Measurements from ENCODE around the gene RAD51B.

Gene RAD51B

DNA sequence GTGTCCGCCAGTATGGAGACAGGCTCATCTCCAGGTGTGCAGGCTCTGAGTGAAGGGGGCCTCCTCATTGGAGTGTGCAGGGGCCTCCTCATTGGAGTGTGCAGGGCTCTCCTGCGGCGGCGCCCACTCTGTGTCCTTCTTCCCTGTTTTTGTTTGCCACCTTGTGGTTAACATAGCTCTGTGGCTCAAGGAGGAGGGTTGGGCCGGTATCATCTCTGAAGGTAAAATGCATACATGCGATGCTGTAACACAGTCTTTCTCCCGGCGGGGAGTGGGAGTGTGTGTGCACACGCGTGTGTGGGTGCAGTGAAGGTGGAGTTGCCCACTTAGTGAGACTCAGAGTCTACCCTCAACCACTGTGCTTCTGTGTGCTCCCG, 543.9 kb downstream of the RAD51B start:
- TF ChIP-seq, protein P1, sequence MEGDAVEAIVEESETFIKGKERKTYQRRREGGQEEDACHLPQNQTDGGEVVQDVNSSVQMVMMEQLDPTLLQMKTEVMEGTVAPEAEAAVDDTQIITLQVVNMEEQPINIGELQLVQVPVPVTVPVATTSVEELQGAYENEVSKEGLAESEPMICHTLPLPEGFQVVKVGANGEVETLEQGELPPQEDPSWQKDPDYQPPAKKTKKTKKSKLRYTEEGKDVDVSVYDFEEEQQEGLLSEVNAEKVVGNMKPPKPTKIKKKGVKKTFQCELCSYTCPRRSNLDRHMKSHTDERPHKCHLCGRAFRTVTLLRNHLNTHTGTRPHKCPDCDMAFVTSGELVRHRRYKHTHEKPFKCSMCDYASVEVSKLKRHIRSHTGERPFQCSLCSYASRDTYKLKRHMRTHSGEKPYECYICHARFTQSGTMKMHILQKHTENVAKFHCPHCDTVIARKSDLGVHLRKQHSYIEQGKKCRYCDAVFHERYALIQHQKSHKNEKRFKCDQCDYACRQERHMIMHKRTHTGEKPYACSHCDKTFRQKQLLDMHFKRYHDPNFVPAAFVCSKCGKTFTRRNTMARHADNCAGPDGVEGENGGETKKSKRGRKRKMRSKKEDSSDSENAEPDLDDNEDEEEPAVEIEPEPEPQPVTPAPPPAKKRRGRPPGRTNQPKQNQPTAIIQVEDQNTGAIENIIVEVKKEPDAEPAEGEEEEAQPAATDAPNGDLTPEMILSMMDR (IDR thresholded peaks at IDR 0.05; ENCODE audit: low read depth, low read length, missing control alignments) = no peak
- DNase-seq (ENCODE audit: low read depth) = no peak
- no peak overlapping the region for H3K4me3 ChIP-seq (ENCODE audit: low read depth, low read length)

GRCh38 chr14:68363843-68364767, 544.5 kb downstream of the RAD51B start:
- no peak overlapping the region for H3K4me3 ChIP-seq (ENCODE audit: low read depth, low read length)
- TF ChIP-seq, protein P1 (IDR thresholded peaks at IDR 0.05; ENCODE audit: low read depth, low read length, missing control alignments) = no peak
- DNase-seq (ENCODE audit: low read depth) = no peak

GRCh38 chr14:68364792-68365192, 545.2 kb downstream of the RAD51B start:
- DNase-seq (ENCODE audit: low read depth) = no peak
- TF ChIP-seq, protein P1 (IDR thresholded peaks at IDR 0.05; ENCODE audit: low read depth, low read length, missing control alignments) = no peak
- no peak overlapping the region for H3K4me3 ChIP-seq (ENCODE audit: low read depth, low read length)

GRCh38 chr14:68365228-68365627, 545.6 kb downstream of the RAD51B start:
- TF ChIP-seq, protein P1 (IDR thresholded peaks at IDR 0.05; ENCODE audit: low read depth, low read length, missing control alignments) = no peak
- no peak overlapping the region for H3K4me3 ChIP-seq (ENCODE audit: low read depth, low read length)
- DNase-seq (ENCODE audit: low read depth) = no peak

- DNase-seq (ENCODE audit: low read depth) = no peak
- H3K4me3 ChIP-seq (ENCODE audit: low read depth, low read length) = no peak overlapping the region
- TF ChIP-seq, protein P1 (IDR thresholded peaks at IDR 0.05; ENCODE audit: low read depth, low read length, missing control alignments) = no peak
Observed at GRCh38 chr14:68366656-68367055, 547.1 kb downstream of the RAD51B start.

GRCh38 chr14:68367536-68367935, 548.0 kb downstream of the RAD51B start:
- no peak for DNase-seq (ENCODE audit: low read depth)
- no peak overlapping the region for H3K4me3 ChIP-seq (ENCODE audit: low read depth, low read length)
- TF ChIP-seq, protein P1 (IDR thresholded peaks at IDR 0.05; ENCODE audit: low read depth, low read length, missing control alignments) = no peak

GRCh38 chr14:68368850-68369249, 549.3 kb downstream of the RAD51B start:
- no peak for DNase-seq (ENCODE audit: low read depth)
- TF ChIP-seq, protein P1 (IDR thresholded peaks at IDR 0.05; ENCODE audit: low read depth, low read length, missing control alignments) = no peak
- H3K4me3 ChIP-seq (ENCODE audit: low read depth, low read length) = no peak overlapping the region; the same call in 1 of the 2 replicates
